ENCODE data around the gene CDKAL1. TPM values are rescaled to one million over a fixed set of nuclear protein-coding genes. Genes with fewer than 3 reads are reported as not detected.
"Not testable (repeated sequence)": the region's sequence is repeated elsewhere in the genome, so short reads cannot be mapped to it uniquely, and the experiment has no call there.

CDKAL1 gene
- total and polyA plus RNA-seq, 2 of the 13 experiments (the other 11 are each of a cell fraction or from before 2014, with no cell fraction given), result 9.5 to 27.7 TPM

DNA sequence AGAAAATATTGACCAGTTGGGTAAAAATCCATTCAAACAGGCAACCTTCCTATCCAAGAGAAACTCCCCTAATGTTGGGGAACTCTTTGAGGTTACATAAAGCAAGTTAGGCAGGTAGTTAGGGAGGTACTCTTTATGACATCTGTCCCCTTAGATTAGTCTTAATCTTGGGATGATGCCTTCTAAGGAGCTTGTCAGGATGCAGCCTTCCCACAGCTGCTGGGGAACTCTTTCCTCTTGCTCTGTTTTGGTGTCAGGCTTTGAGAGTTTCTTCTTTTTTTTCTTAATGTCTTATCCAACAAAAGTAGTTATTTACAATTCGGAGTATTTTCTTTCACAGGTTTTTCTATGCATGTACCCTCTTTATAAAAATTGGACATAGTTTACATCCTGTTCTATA lies 194.8 kb downstream of the CDKAL1 start:
- H3K27me3 ChIP-seq (ENCODE audit: control insufficient read depth in 1 of 2, insufficient read depth in 2 of 2, low read length in 2 of 2), result no peaks in the 10 kb centered on the region
- H3K36me3 ChIP-seq (replicated peaks in 1 of 2; ENCODE audit: control insufficient read depth in 1 of 2, insufficient read depth in 2 of 2, low read length in 2 of 2), result no peaks in the 10 kb centered on the region
- TF ChIP-seq, protein P1, sequence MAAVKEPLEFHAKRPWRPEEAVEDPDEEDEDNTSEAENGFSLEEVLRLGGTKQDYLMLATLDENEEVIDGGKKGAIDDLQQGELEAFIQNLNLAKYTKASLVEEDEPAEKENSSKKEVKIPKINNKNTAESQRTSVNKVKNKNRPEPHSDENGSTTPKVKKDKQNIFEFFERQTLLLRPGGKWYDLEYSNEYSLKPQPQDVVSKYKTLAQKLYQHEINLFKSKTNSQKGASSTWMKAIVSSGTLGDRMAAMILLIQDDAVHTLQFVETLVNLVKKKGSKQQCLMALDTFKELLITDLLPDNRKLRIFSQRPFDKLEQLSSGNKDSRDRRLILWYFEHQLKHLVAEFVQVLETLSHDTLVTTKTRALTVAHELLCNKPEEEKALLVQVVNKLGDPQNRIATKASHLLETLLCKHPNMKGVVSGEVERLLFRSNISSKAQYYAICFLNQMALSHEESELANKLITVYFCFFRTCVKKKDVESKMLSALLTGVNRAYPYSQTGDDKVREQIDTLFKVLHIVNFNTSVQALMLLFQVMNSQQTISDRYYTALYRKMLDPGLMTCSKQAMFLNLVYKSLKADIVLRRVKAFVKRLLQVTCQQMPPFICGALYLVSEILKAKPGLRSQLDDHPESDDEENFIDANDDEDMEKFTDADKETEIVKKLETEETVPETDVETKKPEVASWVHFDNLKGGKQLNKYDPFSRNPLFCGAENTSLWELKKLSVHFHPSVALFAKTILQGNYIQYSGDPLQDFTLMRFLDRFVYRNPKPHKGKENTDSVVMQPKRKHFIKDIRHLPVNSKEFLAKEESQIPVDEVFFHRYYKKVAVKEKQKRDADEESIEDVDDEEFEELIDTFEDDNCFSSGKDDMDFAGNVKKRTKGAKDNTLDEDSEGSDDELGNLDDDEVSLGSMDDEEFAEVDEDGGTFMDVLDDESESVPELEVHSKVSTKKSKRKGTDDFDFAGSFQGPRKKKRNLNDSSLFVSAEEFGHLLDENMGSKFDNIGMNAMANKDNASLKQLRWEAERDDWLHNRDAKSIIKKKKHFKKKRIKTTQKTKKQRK (IDR thresholded peaks at IDR 0.05; ENCODE audit: low read length), result no peak
- no peak for TF ChIP-seq ZNF33A (CRISPR knock-in tag; IDR thresholded peaks at IDR 0.05; ENCODE audit: borderline replicate concordance)
- TF ChIP-seq, protein P2, sequence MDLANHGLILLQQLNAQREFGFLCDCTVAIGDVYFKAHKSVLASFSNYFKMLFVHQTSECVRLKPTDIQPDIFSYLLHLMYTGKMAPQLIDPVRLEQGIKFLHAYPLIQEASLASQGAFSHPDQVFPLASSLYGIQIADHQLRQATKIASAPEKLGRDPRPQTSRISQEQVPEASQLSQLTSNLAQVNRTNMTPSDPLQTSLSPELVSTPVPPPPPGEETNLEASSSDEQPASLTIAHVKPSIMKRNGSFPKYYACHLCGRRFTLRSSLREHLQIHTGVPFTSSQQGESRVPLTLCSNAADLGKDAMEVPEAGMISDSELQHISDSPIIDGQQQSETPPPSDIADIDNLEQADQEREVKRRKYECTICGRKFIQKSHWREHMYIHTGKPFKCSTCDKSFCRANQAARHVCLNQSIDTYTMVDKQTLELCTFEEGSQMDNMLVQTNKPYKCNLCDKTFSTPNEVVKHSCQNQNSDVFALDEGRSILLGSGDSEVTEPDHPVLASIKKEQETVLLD (CRISPR knock-in tag; IDR thresholded peaks at IDR 0.05; ENCODE audit: low read depth), result no peak
- no peak for TF ChIP-seq STAG1 (CRISPR knock-in tag; IDR thresholded peaks at IDR 0.05)
- TF ChIP-seq, protein P3, sequence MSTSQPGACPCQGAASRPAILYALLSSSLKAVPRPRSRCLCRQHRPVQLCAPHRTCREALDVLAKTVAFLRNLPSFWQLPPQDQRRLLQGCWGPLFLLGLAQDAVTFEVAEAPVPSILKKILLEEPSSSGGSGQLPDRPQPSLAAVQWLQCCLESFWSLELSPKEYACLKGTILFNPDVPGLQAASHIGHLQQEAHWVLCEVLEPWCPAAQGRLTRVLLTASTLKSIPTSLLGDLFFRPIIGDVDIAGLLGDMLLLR (CRISPR knock-in tag; IDR thresholded peaks at IDR 0.05), result no peak
- no peak for TF ChIP-seq HMG20A (CRISPR knock-in tag; IDR thresholded peaks at IDR 0.05; ENCODE audit: borderline replicate concordance)
- no peak for TF ChIP-seq ZNF101 (CRISPR knock-in tag; IDR thresholded peaks at IDR 0.05; ENCODE audit: borderline replicate concordance, low read depth)
- TF ChIP-seq ZNF772 (CRISPR knock-in tag; IDR thresholded peaks at IDR 0.05), result no peak
- no peak for TF ChIP-seq ZBTB8A (CRISPR knock-in tag; IDR thresholded peaks at IDR 0.05; ENCODE audit: borderline replicate concordance, low read depth)
- no peak for TF ChIP-seq TCF12 (IDR thresholded peaks at IDR 0.05)
- TF ChIP-seq TCF12 (CRISPR knock-in tag; IDR thresholded peaks at IDR 0.05), result no peak
- FAIRE-seq (no peak), ATAC-seq (no peak), DNase-seq (ENCODE audit: low spot score) (no peak)
- no peak overlapping the region for H3K9ac ChIP-seq (ENCODE audit: insufficient read depth, low read depth, low read length)
- ChIA-PET CTCF (ENCODE audit: low intra/inter-chr PET ratio, low total read pairs) (no interaction called here), POLR2A (no interaction called here)
- BruUV-seq (replicated peaks), result no TSS peak
- H3K4me3 ChIP-seq (replicated peaks in 1 of 3; ENCODE audit: insufficient read depth in 1 of 3, low read depth in 2 of 3, low read length in 3 of 3), result no peak overlapping the region
- no peak overlapping the region for H3K27ac ChIP-seq (ENCODE audit: extremely low read length, insufficient read depth, low read length)
- intact Hi-C loops (cut with micrococcal nuclease; ENCODE audit: unreplicated experiment) (no loop called here), in situ Hi-C loops (cut with HindIII; ENCODE audit: extremely low pct_ligation_motif_present, low pct_unique_long_range_greater_than_20kb) (no loop called here)
- H2AFZ ChIP-seq (ENCODE audit: low read length), result no peak overlapping the region
- H3K79me2 ChIP-seq (ENCODE audit: insufficient read depth, low read length), result no peaks in the 10 kb centered on the region
- 94% methylated on average over 1 of the region's 1 CpG for WGBS (ENCODE audit: low lambda C conversion rate)
- H3K9me3 ChIP-seq (ENCODE audit: low read length), result no peaks in the 10 kb centered on the region
- no peaks in the 10 kb centered on the region for H4K20me1 ChIP-seq (ENCODE audit: insufficient read depth, low read length)
- no peak overlapping the region for H3K4me2 ChIP-seq (ENCODE audit: low read depth, low read length)
- H3K4me1 ChIP-seq (ENCODE audit: insufficient read depth, low read length), result no peaks in the 10 kb centered on the region

DNA sequence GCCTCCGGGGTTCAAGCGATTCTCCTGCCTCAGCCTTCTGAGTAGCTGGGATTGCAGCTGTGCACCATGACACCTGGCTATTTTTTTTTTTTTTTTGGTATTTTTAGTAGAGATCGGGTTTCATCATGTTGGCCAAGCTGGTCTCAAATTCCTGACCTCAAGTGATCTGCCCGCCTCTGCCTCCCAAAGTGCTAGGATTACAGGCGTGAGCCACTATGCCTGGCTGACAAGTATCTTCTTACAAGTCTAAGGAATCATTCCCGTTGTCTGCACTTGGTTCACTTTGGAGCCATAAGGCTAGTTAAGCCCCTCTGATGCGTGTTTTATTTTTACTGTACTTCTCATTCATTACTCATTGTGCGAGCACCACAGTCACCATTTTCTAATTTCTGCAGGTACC lies 198.1 kb downstream of the CDKAL1 start:
- in situ Hi-C loops (cut with HindIII; ENCODE audit: extremely low pct_ligation_motif_present, low pct_unique_long_range_greater_than_20kb); intact Hi-C loops (cut with micrococcal nuclease; ENCODE audit: unreplicated experiment); BruUV-seq (replicated peaks); H2AFZ ChIP-seq (ENCODE audit: low read length); H3K9ac ChIP-seq (ENCODE audit: insufficient read depth, low read depth, low read length); POLR2A ChIA-PET; H3K9me3 ChIP-seq (ENCODE audit: low read length); ATAC-seq; DNase-seq (ENCODE audit: low spot score); H3K27ac ChIP-seq (ENCODE audit: extremely low read length, insufficient read depth, low read length); H4K20me1 ChIP-seq (ENCODE audit: insufficient read depth, low read length); H3K27me3 ChIP-seq (ENCODE audit: control insufficient read depth in 1 of 2, insufficient read depth in 2 of 2, low read length in 2 of 2); H3K4me3 ChIP-seq (replicated peaks in 1 of 3; ENCODE audit: insufficient read depth in 1 of 3, low read depth in 2 of 3, low read length in 3 of 3); FAIRE-seq; CTCF ChIA-PET (ENCODE audit: low intra/inter-chr PET ratio, low total read pairs); H3K36me3 ChIP-seq (replicated peaks in 1 of 2; ENCODE audit: control insufficient read depth in 1 of 2, insufficient read depth in 2 of 2, low read length in 2 of 2); H3K4me2 ChIP-seq (ENCODE audit: low read depth, low read length); H3K79me2 ChIP-seq (ENCODE audit: insufficient read depth, low read length); H3K4me1 ChIP-seq (ENCODE audit: insufficient read depth, low read length): not testable (repeated sequence)
- WGBS (ENCODE audit: low lambda C conversion rate), result 96% methylated on average over 8 of the region's 8 CpGs
